T-helper 1 cell treated with Interleukin-12 subunit alpha and Interleukin-12 subunit beta and Interleukin-4 antibody, amounts not matched to agents 30 μg/mL and 1 μg/mL, for 36 hours (primary cell): ENCODE data around the gene LCN15.
A peak's percentile ranks its signal among the peaks of the same experiment; 100 is the strongest.
"Not testable (repeated sequence)": the region's sequence is repeated elsewhere in the genome, so short reads cannot be mapped to it uniquely, and the experiment has no call there.

ENCODE experiments used
- H3K27ac Mint-ChIP-seq: one replicate; pipeline ENCODE4 v1.8.0; 2021; ENCODE audit warnings: mild to moderate bottlenecking, mixed read lengths
- H3K27me3 Mint-ChIP-seq: one replicate; pipeline ENCODE4 v1.8.0; 2021; ENCODE audit warnings: low read depth, mixed read lengths
- H3K36me3 Mint-ChIP-seq: one replicate; pipeline ENCODE4 v1.8.0; 2021; ENCODE audit warnings: low read depth, mixed read lengths
- H3K4me1 Mint-ChIP-seq: one replicate; pipeline ENCODE4 v1.8.0; 2021; ENCODE audit warnings: low read depth, mixed read lengths
- H3K4me3 Mint-ChIP-seq: one replicate; pipeline ENCODE4 v1.8.0; 2021; ENCODE audit warnings: mild to moderate bottlenecking, moderate library complexity, mixed read lengths
- H3K9me3 Mint-ChIP-seq: one replicate; pipeline ENCODE4 v1.8.0; 2021; ENCODE audit warnings: mixed read lengths

Gene LCN15

DNA sequence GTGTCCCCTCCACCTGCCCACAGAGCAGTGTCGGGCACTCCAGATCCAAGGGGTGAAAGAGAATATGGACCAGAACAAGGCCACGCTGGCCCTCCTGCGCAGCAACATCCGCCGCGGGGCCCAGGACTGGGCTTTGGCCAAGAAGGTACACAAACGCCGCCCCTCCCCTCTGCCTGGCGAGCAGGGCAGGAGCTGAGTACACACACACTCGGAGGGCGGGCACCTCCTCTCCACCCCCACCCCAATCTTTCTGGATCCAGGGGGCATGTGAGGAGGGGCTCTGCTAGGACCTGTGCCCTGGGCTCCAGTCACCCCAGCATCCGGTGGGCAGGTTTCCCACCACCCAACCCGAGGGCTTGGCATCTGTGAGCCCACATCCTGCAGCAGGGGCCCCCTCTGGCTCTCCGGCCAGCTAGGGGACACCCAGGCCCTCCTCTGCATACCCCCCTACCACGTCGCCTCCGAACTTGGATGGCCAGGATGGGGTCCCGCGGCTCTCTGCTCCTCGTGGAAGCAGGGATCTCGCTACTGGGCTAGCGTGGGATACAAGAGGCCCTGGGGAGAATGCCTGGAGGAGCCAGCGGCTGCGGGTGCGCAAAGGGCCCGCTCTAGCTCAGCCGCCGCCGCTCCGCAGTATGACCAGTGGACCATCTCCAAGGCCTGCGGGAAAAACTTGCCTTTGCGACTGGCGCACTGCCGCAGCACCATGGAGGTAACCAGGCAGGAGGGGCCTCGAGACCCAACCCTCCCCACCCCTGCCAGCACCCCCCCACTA is 34.9 kb upstream of the LCN15 start:
- peaks cover 10% of the 10 kb centered on the region for H3K4me1 Mint-ChIP-seq
- no peaks in the 10 kb centered on the region for H3K9me3 Mint-ChIP-seq
- H3K27ac Mint-ChIP-seq, result no peak overlapping the region
- no peak overlapping the region for H3K4me3 Mint-ChIP-seq
- peaks cover 32% of the 10 kb centered on the region for H3K27me3 Mint-ChIP-seq
- H3K36me3 Mint-ChIP-seq, result no peaks in the 10 kb centered on the region

DNA sequence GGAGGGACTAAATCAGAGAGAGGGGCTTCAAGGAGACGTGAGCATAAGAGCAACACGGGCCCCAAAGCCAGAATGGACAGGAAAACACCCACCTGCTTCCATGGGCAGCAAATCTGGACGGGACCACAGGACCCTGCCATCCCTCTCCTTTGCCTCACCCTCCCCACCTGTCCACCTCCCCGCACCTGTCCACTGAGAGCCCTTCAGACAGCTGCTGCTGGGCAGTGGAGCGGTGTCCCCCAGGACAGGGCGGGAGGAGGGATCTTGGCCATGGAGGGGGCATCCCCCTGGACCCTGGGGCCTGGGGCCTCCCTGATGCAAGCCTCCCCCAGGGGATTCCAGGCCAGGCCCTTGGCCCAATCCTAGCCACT is 34.4 kb upstream of the LCN15 start:
- H3K36me3 Mint-ChIP-seq, result no peaks in the 10 kb centered on the region
- peaks cover 10% of the 10 kb centered on the region for H3K4me1 Mint-ChIP-seq
- no peak overlapping the region for H3K27ac Mint-ChIP-seq
- no peaks in the 10 kb centered on the region for H3K9me3 Mint-ChIP-seq
- H3K4me3 Mint-ChIP-seq, result no peak overlapping the region
- H3K27me3 Mint-ChIP-seq, result peaks cover 32% of the 10 kb centered on the region

DNA sequence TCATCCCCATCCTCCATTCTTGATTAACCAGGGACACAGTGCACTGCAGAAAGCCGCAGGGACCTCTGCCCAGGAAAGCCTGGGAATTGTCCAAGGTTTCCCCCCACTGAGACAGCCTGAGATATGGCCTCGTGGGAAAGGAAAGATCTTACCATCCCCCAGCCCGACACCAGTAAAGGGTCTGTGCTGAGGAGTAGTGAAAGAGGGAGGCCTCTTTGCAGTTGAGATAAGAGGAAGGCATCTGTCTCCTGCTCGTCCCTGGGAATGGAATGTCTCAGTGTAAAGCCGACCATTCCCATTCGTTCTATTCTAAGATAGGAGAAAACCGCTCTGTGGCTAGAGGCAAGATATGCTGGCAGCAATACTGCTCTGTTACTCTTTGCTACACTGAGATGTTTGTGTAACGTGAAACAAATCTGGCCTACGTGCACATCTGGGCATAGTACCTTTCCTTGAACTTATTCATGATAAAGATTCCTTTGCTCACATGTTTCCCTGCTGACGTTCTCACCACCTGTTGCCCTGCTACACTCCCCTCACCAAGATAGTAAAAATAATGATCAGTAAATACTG is 32.5 kb upstream of the LCN15 start:
- H3K27ac Mint-ChIP-seq, H3K36me3 Mint-ChIP-seq, H3K9me3 Mint-ChIP-seq, H3K4me3 Mint-ChIP-seq: not testable (repeated sequence)
- peaks cover 16% of the 10 kb centered on the region for H3K4me1 Mint-ChIP-seq
- peaks cover 30% of the 10 kb centered on the region for H3K27me3 Mint-ChIP-seq

DNA sequence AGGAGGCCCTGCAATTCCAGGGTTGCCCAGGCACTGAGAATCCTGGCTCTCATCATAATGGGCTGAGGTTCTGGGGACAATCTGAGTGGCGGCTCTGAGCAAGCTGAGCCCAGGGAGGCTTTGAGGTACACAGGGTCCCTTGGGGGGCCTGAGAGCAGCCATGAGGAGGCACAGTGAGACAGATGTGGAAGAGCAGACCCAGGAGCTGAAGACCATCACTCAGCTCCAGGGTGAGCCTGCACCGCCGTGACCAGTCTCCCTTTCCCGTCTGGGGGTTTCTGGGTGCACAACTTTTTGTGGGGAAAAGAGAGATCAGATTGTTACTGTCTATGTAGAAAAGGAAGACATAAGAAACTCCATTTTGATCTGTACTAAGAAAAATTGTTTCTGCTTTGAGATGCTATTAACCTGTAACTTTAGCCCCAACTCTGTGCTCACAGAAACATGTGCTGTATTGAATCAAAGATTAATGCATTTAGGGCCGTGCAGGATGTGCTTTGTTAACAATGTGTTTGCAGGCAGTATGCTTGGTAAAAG is 32.0 kb upstream of the LCN15 start, which contains the start of gene CCDC183:
Gene CCDC183 (plus strand): TSS at position 101 of the 537 bp plus-strand sequence. CDS start 60 bp downstream, at position 161.
- H3K9me3 Mint-ChIP-seq, result no peaks in the 10 kb centered on the region
- H3K36me3 Mint-ChIP-seq, result peaks cover 7% of the 10 kb centered on the region
- no peak within 1 kb of the TSS for H3K27ac Mint-ChIP-seq

DNA sequence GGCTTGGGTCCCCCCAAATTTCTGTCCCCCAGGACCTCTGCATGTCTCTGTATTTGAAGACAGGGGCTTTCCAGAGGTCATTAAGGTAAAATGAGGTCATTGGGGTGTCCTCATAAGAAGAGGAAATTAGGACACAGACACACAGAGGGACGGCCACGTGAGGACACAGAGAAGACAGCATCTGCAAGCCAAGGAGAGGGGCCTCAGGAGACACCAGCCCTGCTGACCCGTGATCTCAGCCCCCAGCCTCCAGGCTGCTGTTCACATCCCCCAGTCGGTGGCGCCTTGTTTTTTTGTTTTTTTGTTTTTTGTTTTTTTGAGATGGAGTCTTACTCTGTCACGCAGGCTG is 30.7 kb upstream of the LCN15 start:
- peaks cover 7% of the 10 kb centered on the region for H3K36me3 Mint-ChIP-seq
- H3K4me1 Mint-ChIP-seq, result peaks cover 10% of the 10 kb centered on the region
- H3K27ac Mint-ChIP-seq, result no peak overlapping the region
- H3K4me3 Mint-ChIP-seq, result no peak overlapping the region
- H3K27me3 Mint-ChIP-seq, result peaks cover 21% of the 10 kb centered on the region
- H3K9me3 Mint-ChIP-seq, result no peaks in the 10 kb centered on the region

More for the DNA sequence above, 32.0 kb upstream of the LCN15 start, which contains the start of gene CCDC183:
- Mint-ChIP-seq H3K4me3 (no peak within 1 kb of the TSS), H3K4me1 (peaks cover 16% of the 10 kb centered on the region), H3K27me3 (peaks cover 29% of the 10 kb centered on the region)

DNA sequence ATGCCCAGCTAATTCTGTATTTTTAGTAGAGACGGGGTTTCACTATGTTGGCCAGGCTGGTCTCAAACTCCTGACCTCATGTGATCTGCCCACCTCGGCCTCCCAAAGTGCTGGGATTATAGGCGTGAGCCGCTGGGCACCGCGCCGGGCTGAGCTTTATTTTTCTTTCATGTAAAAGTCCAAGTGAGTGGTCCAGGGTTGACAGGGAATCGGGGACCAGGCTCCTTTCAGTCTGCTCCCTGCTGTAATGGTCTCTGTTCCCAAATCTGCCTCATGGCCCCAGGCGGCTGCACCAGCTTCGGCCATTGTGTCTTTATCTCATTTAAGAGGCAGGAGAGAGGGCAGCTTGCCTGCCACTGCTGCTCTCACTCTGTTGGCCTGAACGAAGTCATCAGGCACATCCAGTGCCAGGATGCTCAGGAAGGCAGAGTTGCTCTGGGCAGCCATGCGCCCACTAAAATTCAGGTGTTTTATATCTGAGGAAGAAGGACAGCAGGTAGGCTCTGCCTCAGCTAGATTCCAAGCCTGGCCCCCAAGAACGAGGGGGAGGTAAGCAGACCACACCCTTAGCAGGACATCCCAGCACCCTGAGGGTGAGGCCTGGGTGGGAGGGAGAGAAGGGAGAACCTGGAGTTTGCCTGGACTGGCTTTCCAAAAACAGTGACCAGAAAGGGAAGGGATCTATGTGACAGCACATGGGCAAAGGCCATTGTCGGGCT is 30.1 kb upstream of the LCN15 start:
- Mint-ChIP-seq H3K27ac (no peak overlapping the region), H3K4me3 (no peak overlapping the region)

DNA sequence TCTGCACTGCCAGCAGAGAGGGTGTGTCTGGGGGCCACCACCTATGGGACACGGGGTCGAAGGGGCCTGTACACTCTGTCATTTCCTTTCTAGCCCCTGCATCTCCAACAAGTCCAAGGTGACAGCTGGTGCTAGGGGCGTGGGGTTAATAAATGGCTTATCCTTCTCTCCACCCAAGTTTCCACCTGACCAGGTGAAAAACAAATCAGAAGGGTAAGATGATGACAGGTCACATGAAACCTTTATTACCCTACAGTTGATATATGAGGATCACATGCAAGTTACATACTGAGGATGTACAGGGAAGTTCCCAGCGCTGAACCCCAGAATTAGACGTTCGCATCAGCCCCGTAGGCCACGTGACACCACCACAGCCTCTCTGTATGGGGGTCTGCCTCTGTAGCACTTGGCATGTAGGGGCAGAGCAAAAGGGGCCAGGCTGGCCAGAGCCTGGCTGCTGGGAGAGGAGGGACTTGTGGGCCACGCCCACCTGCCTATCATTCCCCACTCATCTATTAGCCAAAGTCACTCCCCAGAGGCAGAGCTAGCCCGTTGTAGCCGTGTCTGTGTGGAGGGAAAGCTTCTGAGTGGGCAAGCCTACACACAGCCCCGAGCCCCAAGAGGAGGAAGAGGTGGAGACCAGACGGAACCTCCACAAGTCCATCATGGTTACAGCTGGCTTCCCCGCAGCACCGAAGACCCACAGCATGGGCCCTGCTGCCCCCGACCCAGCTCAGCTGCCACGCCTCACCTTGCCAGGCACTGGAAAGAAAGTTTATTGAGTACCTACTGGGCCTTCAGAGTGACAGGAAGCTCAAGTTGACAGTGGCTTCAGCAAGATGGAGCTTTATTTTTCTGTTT is 29.0 kb upstream of the LCN15 start:
- peaks cover 21% of the 10 kb centered on the region for H3K27me3 Mint-ChIP-seq
- no peaks in the 10 kb centered on the region for H3K9me3 Mint-ChIP-seq
- H3K4me3 Mint-ChIP-seq, result no peak overlapping the region
- peak overlapping the region; percentile 36 for H3K27ac Mint-ChIP-seq
- peaks cover 15% of the 10 kb centered on the region for H3K4me1 Mint-ChIP-seq
- peaks cover 7% of the 10 kb centered on the region for H3K36me3 Mint-ChIP-seq

More for the DNA sequence above, 30.1 kb upstream of the LCN15 start:
- no peaks in the 10 kb centered on the region for H3K9me3 Mint-ChIP-seq
- peaks cover 10% of the 10 kb centered on the region for H3K4me1 Mint-ChIP-seq
- H3K36me3 Mint-ChIP-seq, result peaks cover 7% of the 10 kb centered on the region
- H3K27me3 Mint-ChIP-seq, result peaks cover 21% of the 10 kb centered on the region

DNA sequence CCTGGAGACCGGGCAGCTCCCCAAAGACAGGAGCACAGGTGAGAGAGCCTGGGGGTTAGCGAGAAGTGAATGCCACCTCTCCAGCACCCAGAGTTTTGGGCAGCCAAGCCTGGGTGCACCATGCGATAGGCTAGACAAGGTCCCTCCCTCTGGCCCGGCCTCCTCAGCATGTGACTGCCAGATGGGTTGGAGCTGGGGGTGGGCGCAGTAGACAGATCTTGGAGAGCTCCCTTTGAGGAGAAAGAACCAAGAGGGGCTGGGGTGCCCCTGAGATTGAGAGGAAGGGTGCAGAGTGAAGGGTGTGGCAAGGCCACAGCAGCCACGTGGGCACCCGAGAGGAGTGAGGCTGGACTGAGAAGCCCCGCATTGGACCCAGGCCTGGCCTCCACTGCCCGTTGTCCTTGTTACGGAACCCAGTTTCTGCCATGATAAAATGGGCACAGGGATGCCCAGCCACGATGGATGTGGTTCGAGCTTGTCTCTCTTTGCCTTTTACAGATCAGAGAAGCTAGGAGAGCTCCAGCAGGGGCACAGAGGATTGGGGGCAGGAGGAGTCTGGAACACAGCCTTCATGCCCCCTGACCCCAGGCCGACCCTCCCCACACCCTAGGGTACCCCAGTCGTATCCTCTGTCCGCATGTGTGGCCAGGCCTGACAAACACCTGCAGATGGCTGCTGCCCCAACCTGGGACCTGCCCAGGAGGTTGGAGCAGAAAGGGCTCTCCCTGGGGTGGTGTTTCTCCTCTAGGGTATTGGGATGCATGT is 28.2 kb upstream of the LCN15 start:
- Mint-ChIP-seq H3K4me1 (peaks cover 21% of the 10 kb centered on the region), H3K27ac (peak overlapping the region; percentile 85), H3K27me3 (peaks cover 21% of the 10 kb centered on the region), H3K4me3 (peak overlapping the region; percentile 79), H3K36me3 (peaks cover 7% of the 10 kb centered on the region), H3K9me3 (no peaks in the 10 kb centered on the region)

DNA sequence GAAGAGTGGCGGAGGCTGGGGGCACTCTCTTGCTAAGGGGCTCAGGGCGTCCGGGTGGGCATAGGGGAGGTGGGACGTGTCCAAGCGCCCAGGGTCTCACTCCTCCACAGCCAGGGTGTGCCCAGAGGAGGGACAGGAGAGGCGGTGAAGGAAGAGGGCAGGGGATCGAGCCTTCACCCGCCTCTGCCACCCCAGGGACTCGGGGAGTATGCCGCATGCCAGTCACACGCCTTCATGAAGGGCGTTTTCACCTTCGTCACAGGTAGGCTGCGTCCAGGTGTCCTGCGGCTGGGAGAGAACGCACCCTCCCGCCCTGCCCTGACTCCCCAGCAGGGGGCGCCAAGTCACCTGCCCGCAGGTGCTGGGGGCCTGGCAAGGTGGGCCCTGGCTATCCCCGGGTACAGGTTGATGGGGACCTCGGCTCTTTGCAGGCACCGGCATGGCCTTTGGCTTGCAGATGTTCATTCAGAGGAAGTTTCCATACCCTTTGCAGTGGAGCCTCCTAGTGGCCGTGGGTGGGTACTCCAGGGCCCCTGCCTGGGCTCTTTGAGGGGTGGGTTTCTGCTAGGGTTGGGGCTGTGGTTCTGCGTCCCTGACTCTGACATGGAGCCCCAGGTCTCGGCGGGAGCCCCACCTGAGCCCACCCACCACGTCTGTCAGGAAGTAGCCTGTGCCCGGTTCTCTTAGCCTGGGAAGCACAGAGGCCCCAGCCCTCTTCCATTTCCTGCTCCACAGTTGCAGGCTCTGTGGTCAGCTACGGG is 27.4 kb upstream of the LCN15 start:
- Mint-ChIP-seq H3K36me3 (peaks cover 7% of the 10 kb centered on the region), H3K27me3 (peaks cover 17% of the 10 kb centered on the region), H3K4me3 (peak overlapping the region; percentile 79), H3K27ac (peak overlapping the region; percentile 85), H3K4me1 (peaks cover 23% of the 10 kb centered on the region), H3K9me3 (no peaks in the 10 kb centered on the region)

DNA sequence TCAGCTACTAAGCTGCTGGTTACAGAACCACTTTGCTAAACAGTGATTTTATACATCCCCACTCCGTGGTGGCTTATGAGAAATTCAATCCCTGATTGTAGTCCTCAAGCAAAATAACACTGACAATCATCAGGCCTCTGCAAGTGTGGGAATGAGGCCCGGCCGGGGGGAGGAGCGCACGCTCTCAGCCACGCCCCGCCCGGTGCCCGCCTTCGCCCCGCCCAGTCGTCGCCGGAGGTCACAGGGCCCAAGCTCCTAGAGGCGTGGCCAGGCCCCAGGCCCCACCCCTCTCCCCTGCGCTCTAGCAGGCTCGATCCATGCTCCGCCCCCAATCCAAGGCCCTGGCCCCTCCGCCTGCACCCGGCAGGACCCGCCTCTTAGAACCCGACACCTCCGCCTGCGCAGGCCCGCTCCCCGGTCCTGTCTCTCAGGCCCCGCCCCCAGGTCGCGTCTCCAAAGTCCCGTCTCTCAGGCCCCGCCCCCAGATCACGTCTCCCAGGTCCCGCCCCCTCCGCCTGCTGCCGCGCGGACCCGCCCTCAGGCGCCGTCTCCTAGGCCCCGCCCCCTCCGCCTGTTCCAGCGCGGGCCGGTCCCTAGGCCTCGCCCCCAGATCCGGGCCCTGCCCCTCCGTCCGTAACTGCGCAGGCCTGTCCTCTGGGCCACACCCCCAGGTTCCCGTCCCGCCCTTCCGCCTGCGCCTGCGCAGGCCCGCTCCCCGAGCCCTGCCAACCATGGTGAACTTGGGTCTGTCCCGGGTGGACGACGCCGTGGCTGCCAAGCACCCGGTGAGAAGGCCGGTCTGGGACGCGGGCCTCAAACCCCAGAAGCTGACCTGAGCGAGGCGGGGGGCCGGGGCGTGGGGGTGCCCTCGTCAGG is 26.6 kb upstream of the LCN15 start, which contains the start of gene TMEM141:
Gene TMEM141 (plus strand): TSS at position 705 of the 876 bp plus-strand sequence. CDS start 27 bp downstream, at position 732.
- Mint-ChIP-seq H3K4me1 (peaks cover 23% of the 10 kb centered on the region), H3K4me3 (peak within 1 kb of the TSS; percentile 79), H3K36me3 (peaks cover 7% of the 10 kb centered on the region), H3K27me3 (peaks cover 15% of the 10 kb centered on the region), H3K27ac (peak within 1 kb of the TSS; percentile 85), H3K9me3 (no peaks in the 10 kb centered on the region)

DNA sequence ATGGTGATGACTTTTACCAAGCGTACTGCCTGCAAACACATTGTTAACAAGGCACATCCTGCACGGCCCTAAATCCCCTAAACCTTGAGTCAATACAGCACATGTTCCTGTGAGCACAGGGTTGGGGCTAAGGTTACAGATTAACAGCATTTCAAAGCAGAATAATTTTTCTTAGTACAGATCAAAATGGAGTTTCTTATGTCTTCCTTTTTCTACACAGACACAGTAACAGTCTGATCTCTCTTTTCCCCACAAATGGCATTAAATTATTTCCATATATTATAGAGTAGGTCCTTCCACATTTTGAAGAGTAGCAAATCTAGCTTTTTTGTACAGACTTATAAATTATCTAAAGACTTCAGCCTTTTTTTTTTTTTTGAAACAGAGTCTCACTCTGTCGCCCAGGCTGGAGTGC is 25.2 kb upstream of the LCN15 start:
- H3K27me3 Mint-ChIP-seq, result peaks cover 19% of the 10 kb centered on the region
- no peak overlapping the region for H3K4me3 Mint-ChIP-seq
- H3K27ac Mint-ChIP-seq, result no peak overlapping the region
- peaks cover 23% of the 10 kb centered on the region for H3K4me1 Mint-ChIP-seq
- no peaks in the 10 kb centered on the region for H3K9me3 Mint-ChIP-seq
- peaks cover 7% of the 10 kb centered on the region for H3K36me3 Mint-ChIP-seq
